B cell (primary cell): ENCODE measurements around the gene SCMH1.

Source experiments
- EZH2 ChIP-seq: IDR thresholded peaks from 2 replicates; pipeline ENCODE4 v1.6.1; 2012; ENCODE audit warnings: borderline replicate concordance, low read depth, mild to moderate bottlenecking, moderate library complexity, low read length; ENCODE audit not compliant: insufficient read depth, poor library complexity, severe bottlenecking
- TF ChIP-seq, protein P1 (sequence below): fragments of 200-600 bp; IDR thresholded peaks from one replicate; pipeline ENCODE4 v1.8.0; 2022; ENCODE audit warnings: antibody characterized with exemption, mild to moderate bottlenecking

DNA sequence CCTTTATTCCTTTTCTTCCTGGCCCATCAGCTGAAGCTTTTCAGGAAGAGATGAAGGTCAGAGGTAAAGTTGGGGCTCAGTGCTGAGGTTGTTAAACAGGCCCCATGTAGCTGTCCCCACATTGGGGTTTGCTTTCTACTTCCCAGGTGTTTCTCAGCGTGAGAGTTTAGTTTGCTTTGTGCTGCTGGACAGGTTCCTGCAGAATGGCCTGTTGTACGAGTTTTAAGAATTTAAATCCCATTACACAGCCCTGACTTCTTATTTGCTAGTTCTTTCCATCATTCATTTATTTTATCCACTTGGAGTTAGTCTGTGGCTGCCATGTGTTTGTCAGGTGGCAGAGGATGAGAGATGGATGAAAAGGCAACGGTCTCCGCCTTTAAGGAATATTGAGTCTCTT is 243.4 kb downstream of the SCMH1 start:
- TF ChIP-seq, protein P1, sequence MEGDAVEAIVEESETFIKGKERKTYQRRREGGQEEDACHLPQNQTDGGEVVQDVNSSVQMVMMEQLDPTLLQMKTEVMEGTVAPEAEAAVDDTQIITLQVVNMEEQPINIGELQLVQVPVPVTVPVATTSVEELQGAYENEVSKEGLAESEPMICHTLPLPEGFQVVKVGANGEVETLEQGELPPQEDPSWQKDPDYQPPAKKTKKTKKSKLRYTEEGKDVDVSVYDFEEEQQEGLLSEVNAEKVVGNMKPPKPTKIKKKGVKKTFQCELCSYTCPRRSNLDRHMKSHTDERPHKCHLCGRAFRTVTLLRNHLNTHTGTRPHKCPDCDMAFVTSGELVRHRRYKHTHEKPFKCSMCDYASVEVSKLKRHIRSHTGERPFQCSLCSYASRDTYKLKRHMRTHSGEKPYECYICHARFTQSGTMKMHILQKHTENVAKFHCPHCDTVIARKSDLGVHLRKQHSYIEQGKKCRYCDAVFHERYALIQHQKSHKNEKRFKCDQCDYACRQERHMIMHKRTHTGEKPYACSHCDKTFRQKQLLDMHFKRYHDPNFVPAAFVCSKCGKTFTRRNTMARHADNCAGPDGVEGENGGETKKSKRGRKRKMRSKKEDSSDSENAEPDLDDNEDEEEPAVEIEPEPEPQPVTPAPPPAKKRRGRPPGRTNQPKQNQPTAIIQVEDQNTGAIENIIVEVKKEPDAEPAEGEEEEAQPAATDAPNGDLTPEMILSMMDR = no peak
- TF ChIP-seq EZH2 = no peak
